Skeletal muscle cell (primary cell): ENCODE data around the gene TMEM132D.

Experiments used
- DNase-seq: peaks from one replicate; pipeline ENCODE4 v3.0.0-alpha.2; 2010; ENCODE audit warnings: low read depth
- H3K4me3 ChIP-seq: 2 replicates; pipeline ENCODE4 v1.5.1; 2011; ENCODE audit warnings: low read depth, mild to moderate bottlenecking, control low read depth, low read length, moderate library complexity

Gene TMEM132D

GRCh38 chr12:129877411-129877810 is 26.4 kb downstream of the TMEM132D start:
- no peak overlapping the region for H3K4me3 ChIP-seq
- DNase-seq: no peak

GRCh38 chr12:129873833-129874208 is 30.0 kb downstream of the TMEM132D start:
- no peak overlapping the region for H3K4me3 ChIP-seq
- no peak for DNase-seq

- no peak for DNase-seq
Observed at GRCh38 chr12:129873111-129873832, 30.6 kb downstream of the TMEM132D start.

DNA sequence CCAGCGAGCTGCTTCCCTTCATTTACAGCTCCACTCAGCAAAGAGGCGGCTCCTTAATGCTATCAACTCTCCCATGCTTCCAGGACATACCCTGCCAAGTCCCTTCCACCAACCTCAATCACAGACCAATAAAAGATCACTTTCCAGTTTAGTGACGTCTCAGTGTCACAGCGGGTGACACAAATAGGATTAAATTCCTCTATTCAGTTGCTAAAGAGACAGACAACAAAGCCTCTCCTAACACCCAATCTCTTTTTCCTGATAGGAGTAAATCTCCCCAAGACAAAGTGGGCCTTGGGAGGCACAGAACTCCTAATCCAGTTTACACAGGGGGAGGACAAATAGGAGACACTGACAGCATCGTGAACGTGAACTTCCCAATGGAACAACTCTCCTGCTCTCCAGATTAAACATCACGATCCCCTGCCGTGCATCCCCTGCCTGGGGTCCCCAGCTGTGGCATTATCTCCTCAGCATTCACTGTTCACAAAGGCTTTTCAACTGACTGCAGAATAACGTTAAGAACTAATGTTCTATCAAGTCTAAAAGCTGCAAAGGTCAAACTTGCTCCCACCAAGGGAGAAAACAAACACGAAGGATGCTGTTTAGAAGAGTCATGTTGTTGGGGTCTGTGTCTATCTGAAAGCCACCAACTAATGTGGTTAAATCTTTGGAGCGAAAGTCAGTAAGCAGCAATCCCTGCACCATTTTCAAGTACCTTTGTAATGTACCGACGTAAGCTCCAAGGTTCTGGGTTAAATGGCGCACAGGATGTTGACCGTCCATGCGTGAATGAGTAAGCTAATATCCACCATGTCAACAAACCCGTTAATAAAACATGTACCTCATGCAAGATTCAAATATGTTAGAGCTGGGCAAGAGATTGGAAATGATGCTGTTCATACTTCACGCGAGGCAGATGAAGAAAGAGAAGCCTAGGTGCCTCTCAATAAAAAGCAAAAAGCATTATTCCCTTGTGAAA is 31.5 kb downstream of the TMEM132D start:
- H3K4me3 ChIP-seq: no peak overlapping the region
- DNase-seq: no peak

More at GRCh38 chr12:129873111-129873832, 30.6 kb downstream of the TMEM132D start:
- no peak overlapping the region for H3K4me3 ChIP-seq

- no peak for DNase-seq
Observed at GRCh38 chr12:129870796-129871195, 33.0 kb downstream of the TMEM132D start.

GRCh38 chr12:129870136-129870535 is 33.7 kb downstream of the TMEM132D start:
- DNase-seq: no peak
- no peak overlapping the region for H3K4me3 ChIP-seq

More at GRCh38 chr12:129870796-129871195, 33.0 kb downstream of the TMEM132D start:
- no peak overlapping the region for H3K4me3 ChIP-seq

DNA sequence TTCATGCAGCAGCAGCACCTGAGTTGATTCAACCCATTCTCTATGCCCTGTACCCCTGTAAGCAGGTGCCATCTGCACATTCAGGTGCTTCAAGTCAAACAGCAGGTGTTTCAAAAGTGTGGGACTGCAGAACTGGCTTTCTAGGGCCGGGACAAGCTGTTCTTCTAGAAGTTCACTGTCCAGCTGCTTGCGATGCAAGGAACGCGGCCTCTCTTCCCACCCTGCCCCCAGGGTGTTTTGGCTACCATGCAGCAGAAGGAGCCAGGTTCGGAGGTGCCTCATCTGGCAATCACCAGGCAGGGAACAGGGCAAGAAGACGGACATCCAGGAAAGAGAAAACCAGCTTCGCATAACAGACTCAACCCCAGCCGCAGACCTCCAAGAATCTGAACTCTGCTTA is 35.2 kb downstream of the TMEM132D start:
- DNase-seq: no peak
- no peak overlapping the region for H3K4me3 ChIP-seq

GRCh38 chr12:129863938-129864337 is 39.9 kb downstream of the TMEM132D start:
- no peak for DNase-seq
- no peak overlapping the region for H3K4me3 ChIP-seq

- no peak overlapping the region for H3K4me3 ChIP-seq
- DNase-seq: no peak
Observed at GRCh38 chr12:129862561-129863175, 41.2 kb downstream of the TMEM132D start.

DNA sequence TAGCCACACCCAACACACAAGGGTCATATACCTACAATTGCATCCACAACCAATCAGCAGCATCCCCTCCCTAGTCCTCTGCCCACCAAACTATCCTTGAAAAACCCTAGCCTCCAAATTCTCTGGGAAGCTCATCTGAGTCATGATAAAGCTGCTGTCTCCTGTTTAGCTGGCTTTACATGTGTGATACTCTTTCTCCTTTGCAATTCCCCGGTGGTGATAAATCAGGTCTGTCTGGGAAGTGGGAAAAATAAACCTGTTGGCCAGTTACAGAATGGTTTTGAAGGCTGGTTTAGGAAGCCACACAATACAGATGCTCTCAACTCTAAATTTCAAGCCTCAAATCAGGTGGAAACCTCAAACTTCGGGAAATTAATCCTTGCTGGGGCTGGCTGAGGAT is 41.9 kb downstream of the TMEM132D start:
- H3K4me3 ChIP-seq: no peak overlapping the region
- DNase-seq: no peak

DNA sequence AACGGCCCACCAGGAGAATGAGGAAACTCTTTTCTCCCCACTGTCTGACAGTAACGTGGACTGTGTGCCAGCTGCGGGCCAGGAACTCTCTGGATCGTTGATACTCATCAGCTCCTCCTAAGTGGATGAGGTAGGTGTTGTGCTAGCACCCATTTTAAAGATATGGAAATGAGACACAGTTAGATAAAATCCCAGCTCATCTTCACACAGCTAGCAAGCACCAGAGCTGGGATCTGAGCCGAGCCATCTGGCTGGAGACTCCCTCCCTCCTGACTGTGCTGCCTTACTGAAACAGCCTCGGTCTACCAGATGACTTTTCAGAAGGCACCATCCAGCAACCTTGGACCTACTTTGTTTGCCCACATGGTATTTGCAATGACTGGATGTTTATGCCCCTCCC is 49.2 kb downstream of the TMEM132D start:
- no peak for DNase-seq
- no peak overlapping the region for H3K4me3 ChIP-seq

DNA sequence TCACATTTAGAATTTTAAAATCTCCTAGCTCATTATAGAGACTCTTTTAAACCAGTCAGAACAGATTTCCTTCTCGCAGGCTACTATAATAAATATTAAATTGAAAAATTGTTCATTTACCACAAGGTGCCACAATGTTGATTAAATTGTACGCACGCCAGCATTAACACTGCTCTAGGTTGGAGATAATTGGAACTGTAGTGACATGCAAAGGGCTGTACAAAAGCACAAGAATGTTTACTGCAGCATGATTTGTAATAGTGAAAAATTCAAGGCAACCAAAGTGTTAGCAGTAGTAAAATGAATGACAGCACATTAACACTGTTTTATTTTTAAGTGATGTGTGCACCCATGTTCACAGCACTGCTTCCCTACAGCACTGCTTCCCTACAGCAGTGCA is 52.5 kb downstream of the TMEM132D start:
- H3K4me3 ChIP-seq: no peak overlapping the region
- DNase-seq: no peak

DNA sequence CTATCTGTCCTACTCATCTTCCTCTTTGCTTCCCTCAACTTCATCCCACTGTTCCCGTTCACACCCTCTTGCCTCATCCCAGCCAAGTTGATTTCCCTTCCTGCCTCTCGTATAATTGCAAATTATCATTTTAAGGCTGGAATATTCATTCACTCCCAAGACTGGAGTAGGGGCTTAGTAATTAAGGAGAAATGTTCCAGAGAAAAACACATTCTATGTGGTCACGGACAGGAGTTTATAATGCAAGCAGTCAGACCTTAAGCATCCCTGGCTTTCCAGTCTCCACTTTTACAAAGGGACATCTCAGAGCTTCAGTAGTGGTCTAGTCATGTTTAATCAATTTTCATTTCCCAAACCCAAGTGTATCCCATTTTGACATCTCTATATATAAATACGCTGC is 54.9 kb downstream of the TMEM132D start:
- no peak overlapping the region for H3K4me3 ChIP-seq
- DNase-seq: no peak

DNA sequence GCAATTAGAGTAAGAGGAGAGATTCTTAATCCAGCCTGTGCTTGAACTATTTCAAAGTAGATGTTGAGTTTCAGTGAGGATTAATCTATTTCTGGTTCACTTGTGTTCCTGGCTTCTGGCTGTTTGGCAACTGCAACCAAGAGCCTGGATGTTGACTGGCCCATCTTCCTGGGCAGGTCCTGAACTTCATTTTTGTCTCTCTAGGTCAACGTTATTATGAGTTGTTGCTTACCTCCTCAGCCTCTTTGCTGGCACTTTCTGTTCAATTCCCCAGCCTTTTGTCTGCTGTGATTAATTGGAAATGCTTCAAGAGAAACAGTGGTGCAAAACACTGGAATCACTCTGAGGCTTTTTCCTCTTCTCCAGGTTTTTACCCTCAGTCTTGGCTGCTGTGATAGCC is 56.8 kb downstream of the TMEM132D start:
- peak; percentile 8 for DNase-seq

DNA sequence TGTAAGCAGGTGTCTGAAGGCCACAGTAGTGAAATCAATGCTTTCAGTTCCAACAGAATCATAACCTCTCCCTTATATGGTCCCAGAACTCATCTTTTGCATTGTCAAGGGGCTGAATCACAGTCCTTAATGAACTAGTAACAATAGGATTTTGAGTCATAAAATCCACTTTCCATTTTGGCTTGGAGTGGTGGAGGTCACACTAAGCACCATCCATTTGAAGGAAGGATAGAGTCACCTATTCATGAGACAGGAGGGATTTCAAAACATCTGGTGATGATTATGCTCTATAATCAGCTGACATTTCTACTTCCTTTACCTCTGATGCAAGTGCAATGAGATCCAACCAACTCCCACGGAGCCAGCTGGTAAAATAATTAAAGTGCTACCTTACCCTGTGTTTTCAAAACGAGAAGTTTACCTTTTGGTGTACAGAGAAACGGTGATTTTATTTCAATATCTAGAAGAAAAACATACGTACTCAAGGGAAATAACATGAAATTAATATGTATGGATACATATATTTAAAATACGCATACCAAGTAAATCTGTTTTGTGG is 59.1 kb downstream of the TMEM132D start:
- DNase-seq: peak; percentile 16
- H3K4me3 ChIP-seq: no peak overlapping the region

More for the DNA sequence above, 56.8 kb downstream of the TMEM132D start:
- H3K4me3 ChIP-seq: no peak overlapping the region

GRCh38 chr12:129841251-129841650 is 62.6 kb downstream of the TMEM132D start:
- DNase-seq: no peak
- H3K4me3 ChIP-seq: no peak overlapping the region

GRCh38 chr12:129840145-129840884 is 63.5 kb downstream of the TMEM132D start:
- DNase-seq: no peak
- no peak overlapping the region for H3K4me3 ChIP-seq

DNA sequence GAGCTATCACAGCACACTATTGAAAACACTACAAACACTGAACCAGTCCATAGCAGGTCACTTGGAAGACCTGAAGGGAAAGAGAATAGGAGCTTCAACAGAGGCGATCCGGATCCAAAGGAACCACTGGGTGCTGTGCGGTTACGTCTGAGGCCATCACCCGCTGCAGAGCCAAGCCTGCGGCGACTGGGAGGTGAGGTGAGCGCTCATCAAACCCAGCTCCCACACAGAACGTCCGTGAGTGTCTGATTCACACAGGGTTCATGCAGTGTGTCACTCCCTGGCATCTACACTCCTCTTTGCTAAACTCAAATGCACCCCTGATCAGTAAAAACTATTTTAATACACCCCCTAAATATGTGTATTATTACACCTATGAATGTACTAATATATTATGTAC is 64.1 kb downstream of the TMEM132D start:
- no peak for DNase-seq
- H3K4me3 ChIP-seq: no peak overlapping the region

- no peak overlapping the region for H3K4me3 ChIP-seq
- no peak for DNase-seq
Observed at GRCh38 chr12:129831294-129831693, 72.5 kb downstream of the TMEM132D start.
